ENCODE measurements around the gene OPRD1.

OPRD1 gene

DNA sequence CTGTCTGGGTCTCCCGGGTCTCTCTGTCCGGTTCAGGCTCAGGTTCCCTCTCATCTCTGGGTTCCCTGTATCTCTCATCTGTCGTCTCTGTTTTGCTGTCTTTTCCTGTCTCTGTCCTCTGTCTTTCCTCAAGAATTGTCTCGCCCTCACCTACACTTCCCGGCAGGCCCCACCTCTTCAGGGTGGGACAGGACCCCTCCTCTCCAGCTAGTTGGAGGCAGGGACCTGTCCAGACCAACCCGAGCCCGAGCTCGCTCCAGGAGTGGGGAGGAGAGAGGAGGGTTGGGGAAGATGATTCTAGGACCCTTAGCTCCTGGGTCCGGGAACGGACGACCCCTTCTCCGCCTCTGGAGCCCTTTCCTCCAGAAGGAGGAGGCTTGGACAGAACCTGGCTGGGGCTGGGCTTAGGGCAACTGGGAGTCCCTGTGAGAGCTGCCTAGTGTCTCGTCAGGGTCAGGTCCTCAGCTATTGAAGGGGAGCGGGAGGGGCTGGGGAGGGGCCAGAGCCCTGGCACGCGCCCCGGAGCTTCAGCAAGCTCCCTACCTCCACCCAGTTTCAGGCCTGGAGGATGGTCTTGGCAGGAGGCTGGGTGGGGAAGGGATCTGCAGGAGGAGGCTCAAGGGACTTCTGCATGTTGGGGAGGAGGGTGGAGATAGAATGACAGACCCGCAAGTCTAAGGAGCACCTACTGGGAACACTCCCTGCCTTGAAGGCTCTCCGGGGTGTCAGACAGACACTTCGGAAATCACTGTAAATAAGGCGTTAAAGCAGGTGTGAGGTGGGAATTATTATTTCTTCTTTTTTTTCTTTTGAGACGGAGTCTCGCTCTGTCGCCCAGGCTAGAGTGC, 76.1 kb downstream of the OPRD1 start:
- no peak for TF ChIP-seq CTCF (IDR thresholded peaks at IDR 0.05)

DNA sequence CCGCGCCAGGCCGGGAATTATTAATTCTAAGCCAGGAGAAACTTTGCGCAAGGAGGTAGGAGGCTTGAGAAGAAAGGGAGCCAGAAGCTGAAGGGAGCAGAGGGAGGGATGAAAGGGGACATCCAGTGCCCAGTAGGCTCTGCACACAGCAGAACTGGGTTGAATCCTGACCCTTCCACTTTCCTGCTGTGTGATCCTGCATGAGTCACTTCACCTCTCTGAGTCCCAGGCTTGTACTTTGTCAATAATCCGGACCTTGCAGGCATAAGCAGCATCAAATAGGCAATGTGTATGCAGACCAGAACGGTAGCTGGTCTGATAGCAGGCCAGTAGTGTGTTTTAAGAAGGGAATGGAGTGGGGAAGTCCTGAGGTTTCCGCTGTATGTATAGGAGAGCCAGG, 76.9 kb downstream of the OPRD1 start:
- no peak for TF ChIP-seq CTCF (IDR thresholded peaks at IDR 0.05)

DNA sequence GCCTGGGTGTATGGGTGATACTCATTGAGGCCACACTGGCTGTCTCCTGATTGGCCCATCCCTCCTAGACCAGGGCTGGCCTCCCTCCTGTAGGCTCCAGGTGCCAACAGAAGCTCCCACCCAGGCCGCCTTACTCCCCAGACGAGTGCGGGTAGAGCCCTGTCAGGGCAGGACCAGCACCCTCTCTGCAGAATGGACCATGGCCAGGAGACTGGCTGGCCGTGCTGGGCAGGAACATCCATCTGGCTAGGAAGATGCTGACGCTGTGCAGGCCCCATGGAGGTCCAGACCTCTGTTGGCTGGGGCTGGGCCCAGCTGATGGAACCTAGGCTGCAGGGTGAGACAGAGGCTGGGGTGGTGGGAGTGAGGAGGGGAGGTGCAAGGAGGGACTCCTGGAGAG, 77.4 kb downstream of the OPRD1 start:
- TF ChIP-seq CTCF (IDR thresholded peaks at IDR 0.05): no peak

- TF ChIP-seq CTCF (IDR thresholded peaks at IDR 0.05): no peak
These were observed 78.5 kb downstream of the OPRD1 start for GRCh38 chr1:28890435-28890834.

- no peak for TF ChIP-seq CTCF (IDR thresholded peaks at IDR 0.05)
These were observed 78.9 kb downstream of the OPRD1 start for GRCh38 chr1:28890836-28891235.

GRCh38 chr1:28891256-28891655, 79.3 kb downstream of the OPRD1 start:
- no peak for TF ChIP-seq CTCF (IDR thresholded peaks at IDR 0.05)

DNA sequence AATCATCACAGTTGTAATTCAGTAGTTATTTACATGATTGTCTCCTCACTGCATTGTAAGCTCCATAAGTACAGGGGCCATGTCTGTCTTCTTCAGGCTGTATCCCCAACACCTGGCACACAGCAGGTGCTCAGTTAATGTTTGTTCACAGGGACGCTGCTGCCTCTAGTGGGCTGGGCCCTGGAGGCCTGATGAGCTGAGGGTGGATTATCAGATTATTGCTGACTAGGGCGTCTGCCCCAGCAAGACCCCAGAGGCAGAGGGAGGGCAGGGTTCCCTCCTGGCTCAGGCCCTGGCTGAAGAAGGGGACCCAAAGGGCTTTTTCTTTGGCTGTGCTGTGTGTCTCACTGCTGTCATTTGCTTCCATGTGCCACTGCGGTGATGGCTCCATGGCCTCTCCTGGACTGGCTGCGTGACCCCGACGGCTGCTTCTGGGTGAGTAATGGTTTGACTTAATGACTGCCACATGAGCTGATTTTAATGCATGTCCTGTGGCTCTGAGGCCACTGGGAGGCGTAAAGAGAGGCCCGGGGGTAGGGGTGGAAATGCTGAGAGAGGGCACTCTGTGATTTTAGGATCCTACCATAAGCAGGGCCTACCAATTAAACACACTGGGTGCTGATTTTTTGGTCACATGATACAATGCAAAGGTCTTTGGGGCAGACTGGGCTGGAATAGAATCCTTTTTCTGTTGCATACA, 81.6 kb downstream of the OPRD1 start:
- TF ChIP-seq CTCF (IDR thresholded peaks at IDR 0.05): no peak; the same call in 1 of the 2 replicates

All from LNCAP (cell line).